Bronchial epithelial cell (primary cell): Measurements from ENCODE around the gene GAMT. TPM values are rescaled to one million over a fixed set of nuclear protein-coding genes. Genes with fewer than 3 reads are reported as not detected.
"Not testable (repeated sequence)": the region's sequence is repeated elsewhere in the genome, so short reads cannot be mapped to it uniquely, and the experiment has no call there.

Experiments
- DNase-seq: peaks from one replicate; pipeline ENCODE4 v3.0.0-alpha.2; 2010; ENCODE audit warnings: low read depth
- FAIRE-seq: peaks from 2 replicates; lab custom pipeline; 2011; peaks lifted over from hg19 to GRCh38; lab: Jason Lieb, UNC
- H3K27me3 ChIP-seq: 2 replicates; pipeline ENCODE4 v1.5.1; 2011; ENCODE audit warnings: low read length; ENCODE audit not compliant: control insufficient read depth, insufficient read depth
- H3K36me3 ChIP-seq: 2 replicates; pipeline ENCODE4 v1.5.1; 2011; ENCODE audit warnings: low read length; ENCODE audit not compliant: control insufficient read depth, insufficient read depth
- H3K4me3 ChIP-seq: 2 replicates; pipeline ENCODE4 v1.5.1; 2011; ENCODE audit warnings: mild to moderate bottlenecking, low read depth, low read length, control low read depth
- CTCF ChIP-seq: IDR thresholded peaks from 2 replicates; pipeline ENCODE4 v1.5.1; 2011; ENCODE audit warnings: mild to moderate bottlenecking, moderate library complexity, low read length, control low read depth, inconsistent platforms; ENCODE audit not compliant: insufficient read depth, severe bottlenecking
- total RNA-seq: library from RNA; depleted of rRNA; stranded (reverse); fragments of >200 nt; gene quantifications from 2 replicates; pipeline ENCODE4 v1.2.1, GENCODE V29; 2014

GAMT gene
- total RNA-seq, 1 donor from 2014 or later, result 6.8 TPM

- TF ChIP-seq CTCF, result no peak
- FAIRE-seq (no peak), DNase-seq (no peak)
- Histone ChIP-seq H3K36me3 (peaks cover 47% of the 10 kb centered on the region), H3K27me3 (no peaks in the 10 kb centered on the region), H3K4me3 (no peak overlapping the region)
Observed at GRCh38 chr19:1421958-1422305, 20.6 kb upstream of the GAMT start.

GRCh38 chr19:1421218-1421957 lies 20.0 kb upstream of the GAMT start:
- Histone ChIP-seq H3K4me3 (no peak overlapping the region), H3K36me3 (peaks cover 45% of the 10 kb centered on the region), H3K27me3 (no peaks in the 10 kb centered on the region)
- DNase-seq (no peak), FAIRE-seq (no peak)
- TF ChIP-seq CTCF, result no peak

GRCh38 chr19:1420590-1420989 lies 19.2 kb upstream of the GAMT start:
- Histone ChIP-seq H3K36me3 (peaks cover 39% of the 10 kb centered on the region), H3K4me3 (no peak overlapping the region), H3K27me3 (no peaks in the 10 kb centered on the region)
- DNase-seq (no peak), FAIRE-seq (no peak)
- no peak for TF ChIP-seq CTCF

- not testable (repeated sequence) for DNase-seq, H3K27me3 ChIP-seq, FAIRE-seq, H3K4me3 ChIP-seq
- peaks cover 36% of the 10 kb centered on the region for H3K36me3 ChIP-seq
Observed at GRCh38 chr19:1420085-1420484, 18.7 kb upstream of the GAMT start.

GRCh38 chr19:1418951-1419738 lies 17.8 kb upstream of the GAMT start:
- Histone ChIP-seq H3K36me3 (peaks cover 33% of the 10 kb centered on the region), H3K27me3 (no peaks in the 10 kb centered on the region), H3K4me3 (no peak overlapping the region)
- DNase-seq, result no peak
- no peak for FAIRE-seq
- no peak for TF ChIP-seq CTCF

GRCh38 chr19:1418496-1418775 lies 17.1 kb upstream of the GAMT start:
- H3K27me3 ChIP-seq, result no peaks in the 10 kb centered on the region
- peaks cover 31% of the 10 kb centered on the region for H3K36me3 ChIP-seq
- FAIRE-seq (no peak), DNase-seq (no peak)
- no peak for TF ChIP-seq CTCF
- H3K4me3 ChIP-seq, result no peak overlapping the region
